ENCODE results near the gene METTL9. TPM values are rescaled to one million over a fixed set of nuclear protein-coding genes. Genes with fewer than 3 reads are reported as not detected.
"Not testable (repeated sequence)": the region's sequence is repeated elsewhere in the genome, so short reads cannot be mapped to it uniquely, and the experiment has no call there.

METTL9 gene
- total RNA-seq, 1 experiment from 2014 or later = 67.6 TPM

- ChIA-PET CTCF (interaction anchor here (0.6 to 1.9 kb wide), 15 partner anchors 8 to 1257 kb away, joined by 3 to 6 read pairs (median 3); no protein-coding TSS in a partner anchor), POLR2A (no interaction called here)
- H3K27ac Mint-ChIP-seq (ENCODE audit: low read depth, unreplicated experiment) = no peak overlapping the region
- TF ChIP-seq CTCF (IDR thresholded peaks at IDR 0.05; ENCODE audit: unreplicated experiment) = peak; percentile 100
- no peaks in the 10 kb centered on the region for H3K27me3 Mint-ChIP-seq (ENCODE audit: insufficient read depth, unreplicated experiment)
- DNase-seq (ENCODE audit: unreplicated experiment) = peak; percentile 84
- H3K36me3 Mint-ChIP-seq (ENCODE audit: insufficient read depth, unreplicated experiment) = no peaks in the 10 kb centered on the region
- BruUV-seq (replicated peaks) = no TSS peak
- intact Hi-C loops (cut with micrococcal nuclease) = loop anchor here (5.0 kb wide), 3 partner anchors 253 to 398 kb away; partner anchors contain the start of gene LDAF1
- peak overlapping the region; percentile 40 for H3K4me3 Mint-ChIP-seq (ENCODE audit: unreplicated experiment)
- H3K9me3 Mint-ChIP-seq (ENCODE audit: unreplicated experiment) = no peaks in the 10 kb centered on the region
- H3K4me1 Mint-ChIP-seq (ENCODE audit: insufficient read depth, unreplicated experiment) = peaks cover 8% of the 10 kb centered on the region
Observed at GRCh38 chr16:21554795-21555585, 44.4 kb upstream of the METTL9 start.

- H3K4me1 Mint-ChIP-seq (ENCODE audit: insufficient read depth, unreplicated experiment); H3K4me3 Mint-ChIP-seq (ENCODE audit: unreplicated experiment); H3K27ac Mint-ChIP-seq (ENCODE audit: low read depth, unreplicated experiment); BruUV-seq (replicated peaks); H3K36me3 Mint-ChIP-seq (ENCODE audit: insufficient read depth, unreplicated experiment); H3K9me3 Mint-ChIP-seq (ENCODE audit: unreplicated experiment); DNase-seq (ENCODE audit: unreplicated experiment); POLR2A ChIA-PET; H3K27me3 Mint-ChIP-seq (ENCODE audit: insufficient read depth, unreplicated experiment): not testable (repeated sequence)
- CTCF ChIA-PET = interaction anchor here (0.6 to 1.9 kb wide), 14 partner anchors 8 to 1258 kb away, joined by 3 to 6 read pairs (median 3); no protein-coding TSS in a partner anchor
- intact Hi-C loops (cut with micrococcal nuclease) = loop anchor here (5.0 kb wide), 1 partner anchor 253 kb away; no protein-coding TSS in a partner anchor
Observed at GRCh38 chr16:21555621-21556020, 43.8 kb upstream of the METTL9 start.

GRCh38 chr16:21556026-21556595 is 43.3 kb upstream of the METTL9 start:
- DNase-seq (ENCODE audit: unreplicated experiment); H3K4me1 Mint-ChIP-seq (ENCODE audit: insufficient read depth, unreplicated experiment); BruUV-seq (replicated peaks); H3K27me3 Mint-ChIP-seq (ENCODE audit: insufficient read depth, unreplicated experiment); POLR2A ChIA-PET; H3K36me3 Mint-ChIP-seq (ENCODE audit: insufficient read depth, unreplicated experiment); H3K27ac Mint-ChIP-seq (ENCODE audit: low read depth, unreplicated experiment); H3K9me3 Mint-ChIP-seq (ENCODE audit: unreplicated experiment); H3K4me3 Mint-ChIP-seq (ENCODE audit: unreplicated experiment): not testable (repeated sequence)
- CTCF ChIA-PET = interaction anchor here (0.6 to 1.9 kb wide), 11 partner anchors 7 to 1882 kb away, joined by 3 to 6 read pairs (median 4); no protein-coding TSS in a partner anchor
- intact Hi-C loops (cut with micrococcal nuclease) = loop anchor here (5.0 kb wide), 1 partner anchor 254 kb away; no protein-coding TSS in a partner anchor

- POLR2A ChIA-PET = not testable (repeated sequence)
Observed at GRCh38 chr16:21556651-21557241, 42.6 kb upstream of the METTL9 start.

GRCh38 chr16:21560462-21560861 is 38.9 kb upstream of the METTL9 start:
- Mint-ChIP-seq H3K4me1 (ENCODE audit: insufficient read depth, unreplicated experiment) (no peaks in the 10 kb centered on the region), H3K27ac (ENCODE audit: low read depth, unreplicated experiment) (no peak overlapping the region), H3K4me3 (ENCODE audit: unreplicated experiment) (no peak overlapping the region), H3K36me3 (ENCODE audit: insufficient read depth, unreplicated experiment) (no peaks in the 10 kb centered on the region), H3K27me3 (ENCODE audit: insufficient read depth, unreplicated experiment) (no peaks in the 10 kb centered on the region), H3K9me3 (ENCODE audit: unreplicated experiment) (no peaks in the 10 kb centered on the region)
- no peak for TF ChIP-seq CTCF (IDR thresholded peaks at IDR 0.05; ENCODE audit: unreplicated experiment)
- BruUV-seq (replicated peaks) = no TSS peak
- no peak for DNase-seq (ENCODE audit: unreplicated experiment)
- intact Hi-C loops (cut with micrococcal nuclease) = no loop called here
- ChIA-PET POLR2A (interaction anchor here (1.0 kb wide), 1 partner anchor 59 kb away, joined by 4 read pairs; no protein-coding TSS in a partner anchor), CTCF (interaction anchor here (0.6 to 1.4 kb wide), 9 partner anchors 12 to 1759 kb away, joined by 3 to 4 read pairs (median 3); no protein-coding TSS in a partner anchor)

More at GRCh38 chr16:21556651-21557241, 42.6 kb upstream of the METTL9 start:
- H3K4me1 Mint-ChIP-seq (ENCODE audit: insufficient read depth, unreplicated experiment); H3K36me3 Mint-ChIP-seq (ENCODE audit: insufficient read depth, unreplicated experiment); H3K9me3 Mint-ChIP-seq (ENCODE audit: unreplicated experiment); H3K4me3 Mint-ChIP-seq (ENCODE audit: unreplicated experiment); BruUV-seq (replicated peaks); H3K27ac Mint-ChIP-seq (ENCODE audit: low read depth, unreplicated experiment); H3K27me3 Mint-ChIP-seq (ENCODE audit: insufficient read depth, unreplicated experiment); DNase-seq (ENCODE audit: unreplicated experiment): not testable (repeated sequence)
- intact Hi-C loops (cut with micrococcal nuclease) = loop anchor here (5.0 kb wide), 1 partner anchor 254 kb away; no protein-coding TSS in a partner anchor
- CTCF ChIA-PET = interaction anchor here (0.6 to 1.9 kb wide), 4 partner anchors 68 to 1881 kb away, joined by 3 to 4 read pairs (median 4); no protein-coding TSS in a partner anchor

Data from MCF 10A (cell line).